MCF 10A (cell line): ENCODE measurements around the gene FER. TPM values are rescaled to one million over a fixed set of nuclear protein-coding genes. Genes with fewer than 3 reads are reported as not detected.

ENCODE experiments used
- BruUV-seq: library from RNA; stranded (reverse); fragments of 400-500 nt; replicated peaks from 2 replicates; lab custom pipeline; 2021; lab: Mats Ljungman, UMichigan
- CTCF ChIA-PET: fragments of 300-600 bp; sonication (Branson Sonifier 250); formaldehyde crosslinking; extraction: SDS; loops from one replicate; lab custom pipeline; 2021; ENCODE audit warnings: antibody characterized with exemption, inconsistent platforms; lab: Yijun Ruan, JAX
- POLR2A ChIA-PET: fragments of 300-600, 350-650 bp; sonication (Branson Sonifier 250); formaldehyde crosslinking; extraction: SDS; loops from one replicate; lab custom pipeline; 2020; ENCODE audit warnings: antibody characterized with exemption, inconsistent platforms; lab: Yijun Ruan, JAX
- DNase-seq: peaks from one replicate; pipeline ENCODE4 v3.0.0-alpha.2; 2018; ENCODE audit not compliant: unreplicated experiment
- H3K27ac Mint-ChIP-seq: one replicate; pipeline ENCODE4 v1.8.0; 2022; ENCODE audit warnings: mild to moderate bottlenecking, low read depth, mixed read lengths; ENCODE audit not compliant: unreplicated experiment
- H3K27me3 Mint-ChIP-seq: one replicate; pipeline ENCODE4 v1.8.0; 2022; ENCODE audit warnings: mixed read lengths; ENCODE audit not compliant: insufficient read depth, unreplicated experiment
- H3K36me3 Mint-ChIP-seq: one replicate; pipeline ENCODE4 v1.8.0; 2022; ENCODE audit warnings: mild to moderate bottlenecking, moderate library complexity, mixed read lengths; ENCODE audit not compliant: insufficient read depth, unreplicated experiment
- H3K4me1 Mint-ChIP-seq: one replicate; pipeline ENCODE4 v1.8.0; 2022; ENCODE audit warnings: mixed read lengths; ENCODE audit not compliant: insufficient read depth, unreplicated experiment
- H3K4me3 Mint-ChIP-seq: one replicate; pipeline ENCODE4 v1.8.0; 2022; ENCODE audit warnings: mild to moderate bottlenecking, moderate library complexity, mixed read lengths; ENCODE audit not compliant: unreplicated experiment
- H3K9me3 Mint-ChIP-seq: one replicate; pipeline ENCODE4 v1.8.0; 2022; ENCODE audit warnings: mixed read lengths; ENCODE audit not compliant: unreplicated experiment
- CTCF ChIP-seq: fragments of 200-600 bp; IDR thresholded peaks from one replicate; pipeline ENCODE4 v1.8.0; 2022; ENCODE audit warnings: antibody characterized with exemption, mild to moderate bottlenecking; ENCODE audit not compliant: unreplicated experiment
- intact Hi-C: fragments of 100-400 bp; cut with micrococcal nuclease; formaldehyde crosslinking; loops from 2 replicates; pipeline ENCODE4 v1.14.1; 2022
- total RNA-seq: library from RNA; stranded (reverse); gene quantifications from 2 replicates; pipeline ENCODE4 v1.2.3, GENCODE V29; 2022

Gene FER
- total RNA-seq, 1 experiment from 2014 or later = 71.1 TPM

DNA sequence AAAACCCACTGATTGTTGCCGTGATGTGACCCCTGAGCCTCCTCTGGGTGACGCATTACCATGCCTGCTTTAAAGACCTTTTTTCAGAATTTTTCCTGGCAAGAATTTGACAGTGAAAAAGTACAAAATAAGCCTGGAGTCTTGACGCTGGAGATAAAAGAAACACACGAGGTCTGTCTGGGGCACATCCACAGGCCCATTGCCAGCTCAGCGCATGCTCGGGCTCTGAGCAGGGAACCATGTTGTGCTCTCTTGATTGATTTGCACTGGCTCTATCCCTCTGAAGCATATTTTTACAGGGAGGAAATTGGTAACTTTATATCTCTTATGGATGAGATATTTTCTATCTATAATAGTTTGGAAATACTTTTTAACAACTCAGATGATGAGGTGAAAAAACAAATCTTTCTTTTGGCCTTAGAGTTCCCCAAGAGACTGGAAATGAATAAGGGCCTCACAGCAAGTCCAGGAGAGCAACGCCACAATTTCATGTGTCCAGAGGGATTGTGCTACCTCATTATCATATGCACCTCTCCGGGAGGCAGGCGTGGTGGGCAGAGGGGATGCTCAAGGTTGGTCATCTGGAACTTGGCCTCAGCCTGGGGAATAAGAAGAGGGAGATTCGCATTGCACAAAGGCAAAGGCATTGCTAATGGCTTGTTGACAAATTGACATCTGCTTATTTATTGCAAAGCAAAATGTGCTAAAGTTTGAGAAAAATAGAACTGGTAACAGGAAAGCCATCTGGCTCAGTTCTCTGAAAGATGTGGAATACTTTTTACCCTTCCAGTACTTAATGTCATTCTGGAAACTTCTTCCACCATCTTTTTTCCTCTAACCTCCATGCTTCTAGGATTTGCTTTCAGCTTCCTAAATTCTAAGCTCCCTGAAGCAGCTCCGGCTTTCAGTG lies 478.3 kb downstream of the FER start:
- CTCF ChIA-PET = no interaction called here
- H3K27ac Mint-ChIP-seq = no peak overlapping the region
- no peaks in the 10 kb centered on the region for H3K27me3 Mint-ChIP-seq
- no peak for DNase-seq
- no peak overlapping the region for H3K4me3 Mint-ChIP-seq
- no peaks in the 10 kb centered on the region for H3K9me3 Mint-ChIP-seq
- POLR2A ChIA-PET = interaction anchor here (0.7 kb wide), 1 partner anchor 862 kb away, joined by 3 read pairs; no protein-coding TSS in a partner anchor
- intact Hi-C loops = no loop called here
- no peaks in the 10 kb centered on the region for H3K36me3 Mint-ChIP-seq
- no peak for TF ChIP-seq CTCF
- no TSS peak for BruUV-seq
- H3K4me1 Mint-ChIP-seq = no peaks in the 10 kb centered on the region

GRCh38 chr5:109230369-109230768 lies 482.7 kb downstream of the FER start:
- DNase-seq = no peak
- Mint-ChIP-seq H3K27ac (no peak overlapping the region), H3K9me3 (no peaks in the 10 kb centered on the region), H3K36me3 (no peaks in the 10 kb centered on the region), H3K4me3 (no peak overlapping the region), H3K27me3 (no peaks in the 10 kb centered on the region), H3K4me1 (no peaks in the 10 kb centered on the region)
- ChIA-PET POLR2A (no interaction called here), CTCF (no interaction called here)
- intact Hi-C loops = no loop called here
- TF ChIP-seq CTCF = no peak
- no TSS peak for BruUV-seq

DNA sequence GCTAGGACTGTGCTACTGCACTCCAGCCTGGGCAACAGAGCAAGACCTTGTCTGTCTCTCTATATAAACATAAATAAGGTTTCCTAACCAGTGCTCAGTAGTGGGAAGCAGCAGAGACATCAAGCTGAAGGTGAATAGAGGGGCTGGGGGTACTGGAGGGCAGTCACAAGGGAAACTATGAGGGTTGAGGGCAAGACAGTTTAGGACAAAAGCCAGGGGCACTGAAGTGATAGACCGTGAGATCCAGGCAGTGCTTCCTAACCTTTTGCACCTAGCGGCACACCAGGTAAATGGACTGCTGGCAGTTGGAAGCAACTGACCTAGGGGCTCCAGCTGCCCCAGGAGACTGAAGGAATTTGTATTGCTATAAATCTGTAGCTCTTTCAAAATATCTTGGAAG lies 483.6 kb downstream of the FER start:
- ChIA-PET CTCF (interaction anchor here (1.2 kb wide), 1 partner anchor 47 kb away, joined by 3 read pairs; no protein-coding TSS in a partner anchor), POLR2A (no interaction called here)
- intact Hi-C loops = no loop called here
- DNase-seq = no peak
- Mint-ChIP-seq H3K36me3 (no peaks in the 10 kb centered on the region), H3K4me1 (no peaks in the 10 kb centered on the region), H3K27ac (no peak overlapping the region), H3K27me3 (no peaks in the 10 kb centered on the region), H3K9me3 (no peaks in the 10 kb centered on the region), H3K4me3 (no peak overlapping the region)
- no TSS peak for BruUV-seq
- no peak for TF ChIP-seq CTCF

- no peak for DNase-seq
- no peaks in the 10 kb centered on the region for H3K9me3 Mint-ChIP-seq
- H3K27me3 Mint-ChIP-seq = no peaks in the 10 kb centered on the region
- TF ChIP-seq CTCF = no peak
- CTCF ChIA-PET = no interaction called here
- intact Hi-C loops = no loop called here
- H3K36me3 Mint-ChIP-seq = no peaks in the 10 kb centered on the region
- no TSS peak for BruUV-seq
- POLR2A ChIA-PET = no interaction called here
- no peak overlapping the region for H3K27ac Mint-ChIP-seq
- no peak overlapping the region for H3K4me3 Mint-ChIP-seq
- H3K4me1 Mint-ChIP-seq = no peaks in the 10 kb centered on the region
These were observed 486.7 kb downstream of the FER start for GRCh38 chr5:109234381-109234780.
